Liver (tissue), 9 donors: ENCODE results near the gene ABHD2. TPM values are rescaled to one million over a fixed set of nuclear protein-coding genes. Genes with fewer than 3 reads are reported as not detected.
A peak's percentile ranks its signal among the peaks of the same experiment; 100 is the strongest.

ENCODE experiments used
- DNase-seq: peaks from one replicate; pipeline ENCODE4 v3.0.0-alpha.2; 2017; ENCODE audit warnings: low spot score
- H3K27ac ChIP-seq, 2 donors: one replicate each; pipeline ENCODE4 v1.7.0; 2013; ENCODE audit warnings: inconsistent platforms in 2 of 2, low read length in 2 of 2, control low read depth in 1 of 2, low read depth in 1 of 2, mild to moderate bottlenecking in 1 of 2
- H3K27me3 ChIP-seq, 4 donors: one replicate each; pipeline versions ENCODE4 v1.6.1 to v1.7.0; 2013; ENCODE audit warnings: low read length in 3 of 4, inconsistent platforms in 1 of 4, mild to moderate bottlenecking in 1 of 4, moderate library complexity in 1 of 4; ENCODE audit not compliant: control insufficient read depth in 4 of 4, insufficient read depth in 4 of 4
- H3K36me3 ChIP-seq, 4 donors: one replicate each; pipeline versions ENCODE4 v1.6.1 to v1.7.0; 2013; ENCODE audit warnings: low read length in 3 of 4, mild to moderate bottlenecking in 3 of 4, low read depth in 1 of 4, moderate library complexity in 1 of 4; ENCODE audit not compliant: control insufficient read depth in 4 of 4, insufficient read depth in 3 of 4
- H3K4me1 ChIP-seq, 4 donors: one replicate each; pipeline versions ENCODE4 v1.6.1 to v1.7.0; 2013; ENCODE audit warnings: low read length in 3 of 4, mild to moderate bottlenecking in 3 of 4, moderate library complexity in 1 of 4; ENCODE audit not compliant: control insufficient read depth in 4 of 4, insufficient read depth in 4 of 4
- H3K4me3 ChIP-seq, 3 donors: one replicate each; pipeline versions ENCODE4 v1.6.1 to v1.7.0; 2013; ENCODE audit warnings: low read length in 3 of 3, control low read depth in 1 of 3, low read depth in 1 of 3, mild to moderate bottlenecking in 1 of 3
- H3K9ac ChIP-seq, 2 donors: one replicate each; pipeline ENCODE4 v1.7.0; 2013; ENCODE audit warnings: low read length in 2 of 2, mild to moderate bottlenecking in 2 of 2, moderate library complexity in 2 of 2, control low read depth in 1 of 2, low read depth in 1 of 2
- H3K9me3 ChIP-seq, 4 donors: one replicate each; pipeline versions ENCODE4 v1.6.1 to v1.7.0; 2013; ENCODE audit warnings: low read length in 3 of 4; ENCODE audit not compliant: control insufficient read depth in 4 of 4
- ATF3 ChIP-seq: IDR thresholded peaks from 2 replicates; pipeline ENCODE4 v1.6.1; 2016; ENCODE audit warnings: antibody characterized with exemption
- CTCF ChIP-seq: fragments of 150-350 bp; IDR thresholded peaks from 2 replicates; pipeline ENCODE4 v1.5.1; 2017; ENCODE audit warnings: improper control_type of control experiment, low read depth, low read length; ENCODE audit not compliant: missing input control
- EGR1 ChIP-seq, 2 donors: IDR thresholded peaks; 2 replicates each; pipeline ENCODE4 v1.6.1; 2016 to 2018; ENCODE audit warnings: antibody characterized with exemption in 2 of 2, low read depth in 2 of 2
- FOXA1 ChIP-seq: IDR thresholded peaks from 2 replicates; pipeline ENCODE4 v1.6.1; 2016; ENCODE audit warnings: antibody characterized with exemption
- FOXA2 ChIP-seq: IDR thresholded peaks from 2 replicates; pipeline ENCODE4 v1.6.1; 2016; ENCODE audit warnings: antibody characterized with exemption
- HNF4A ChIP-seq, 2 donors: conservative IDR thresholded peaks; 2 replicates each; pipeline ENCODE4 v1.6.1; 2016; ENCODE audit warnings: antibody characterized with exemption in 2 of 2, mild to moderate bottlenecking in 2 of 2
- HNF4G ChIP-seq: IDR thresholded peaks from 2 replicates; pipeline ENCODE4 v1.6.1; 2016; ENCODE audit warnings: antibody characterized with exemption
- JUND ChIP-seq, 2 donors: IDR thresholded peaks; 2 replicates each; pipeline ENCODE4 v1.6.1; 2016; ENCODE audit warnings: antibody characterized with exemption in 2 of 2
- MAX ChIP-seq: IDR thresholded peaks from 2 replicates; pipeline ENCODE4 v1.6.1; 2016; ENCODE audit warnings: antibody characterized with exemption
- RAD21 ChIP-seq, 2 donors: IDR thresholded peaks; 2 replicates each; pipeline ENCODE4 v1.6.1; 2016; ENCODE audit warnings: antibody characterized with exemption in 2 of 2, mild to moderate bottlenecking in 2 of 2
- REST ChIP-seq: IDR thresholded peaks from 2 replicates; pipeline ENCODE4 v1.6.1; 2016; ENCODE audit warnings: antibody characterized with exemption, mild to moderate bottlenecking
- RXRA ChIP-seq, 2 donors: IDR thresholded peaks; 2 replicates each; pipeline ENCODE4 v1.6.1; 2017 to 2018; ENCODE audit warnings: antibody characterized with exemption in 2 of 2, mild to moderate bottlenecking in 1 of 2
- SP1 ChIP-seq: IDR thresholded peaks from 2 replicates; pipeline ENCODE4 v1.6.1; 2018; ENCODE audit warnings: antibody characterized with exemption, mild to moderate bottlenecking
- TAF1 ChIP-seq: conservative IDR thresholded peaks from 2 replicates; pipeline ENCODE4 v1.6.1; 2016; ENCODE audit warnings: antibody characterized with exemption, mild to moderate bottlenecking
- YY1 ChIP-seq: IDR thresholded peaks from 2 replicates; pipeline ENCODE4 v1.6.1; 2016; ENCODE audit warnings: antibody characterized with exemption, mild to moderate bottlenecking
- ZBTB33 ChIP-seq: IDR thresholded peaks from 2 replicates; pipeline ENCODE4 v1.6.1; 2016; ENCODE audit warnings: antibody characterized with exemption
- WGBS: extraction: QIAGEN DNeasy Blood & Tissue Kit; methylation state at CpG from one replicate; pipeline ENCODE4 v1.1.7; 2013; 5-methylcytosine and 5-hydroxymethylcytosine counted together
- polyA plus RNA-seq, 2 donors: library from polyadenylated mRNA; stranded (reverse) in 1 of 2; unstranded in 1 of 2; fragments of 200-250 nt in 1 of 2; fragments of >200 nt in 1 of 2; fragmentation: Nextera tagmentation in 1 of 2; extraction: Ambion mirVana in 1 of 2; gene quantifications; one replicate each; pipeline versions ENCODE4 v1.2.1 to v1.2.3, GENCODE V29; 2013 to 2015
- total RNA-seq, 2 donors: library from RNA; depleted of rRNA; stranded (reverse); fragments of >200 nt; gene quantifications; one replicate each; pipeline ENCODE4 v1.2.3, GENCODE V29; 2014
- donor health status: healthy.
- donor health status: healthy.
- donor health status: healthy.
- donor health status: healthy.
- donor health status: healthy.

ABHD2 gene
- total and polyA plus RNA-seq, 4 donors: 34.6 to 663 (median 65.1) TPM

- TF ChIP-seq CTCF (no peak), REST (peak; percentile 75), RXRA (IDR thresholded peaks at IDR 0.05) (peak; percentile 99 to 100), YY1 (peak; percentile 86), FOXA1 (peak; percentile 74), RAD21 (IDR thresholded peaks at IDR 0.05) (peak; percentile 49 to 66), HNF4A (conservative IDR thresholded peaks at IDR 0.05) (peak; percentile 98), TAF1 (peak; percentile 78), JUND (IDR thresholded peaks at IDR 0.05) (peak; percentile 89 to 94), FOXA2 (peak; percentile 79)
Observed at GRCh38 chr15:89136818-89137772, 48.8 kb downstream of the ABHD2 start (continued).

GRCh38 chr15:89137926-89138325 is 49.7 kb downstream of the ABHD2 start:
- H3K4me1 ChIP-seq: peaks cover 16 to 76% (median 59%) of the 10 kb centered on the region in 4 donors
- peak overlapping the region; percentile 9 to 75 for H3K9ac ChIP-seq
- no peak overlapping the region for H3K4me3 ChIP-seq
- H3K36me3 ChIP-seq: peaks cover 0 to 14% (median 2%) of the 10 kb centered on the region in 4 donors
- WGBS: 37% methylated on average over 3 of the region's 3 CpGs
- TF ChIP-seq ZBTB33 (no peak), HNF4G (no peak), RAD21 (IDR thresholded peaks at IDR 0.05) (no peak), FOXA2 (no peak), EGR1 (IDR thresholded peaks at IDR 0.05; ENCODE audit: low read depth in 2 of 2) (no peak), SP1 (no peak), REST (no peak), RXRA (IDR thresholded peaks at IDR 0.05) (no peak), ATF3 (no peak), MAX (no peak), TAF1 (no peak)
- no peaks in the 10 kb centered on the region for H3K9me3 ChIP-seq
- DNase-seq: no peak
- no peaks in the 10 kb centered on the region for H3K27me3 ChIP-seq
- peak overlapping the region; percentile 81 to 94 for H3K27ac ChIP-seq
